Body of pancreas (tissue), 4 donors: ENCODE results near the gene ZNF488.

Experiments used
- POLR2A ChIP-seq, 3 donors: fragments of 450-650 bp; IDR thresholded peaks; one replicate each; pipeline ENCODE4 v1.6.1; 2016; ENCODE audit warnings: antibody characterized with exemption in 3 of 3, mild to moderate bottlenecking in 2 of 3
- TF ChIP-seq, protein P1 (sequence below), 7 experiments: fragments of 450-650 bp in 4 of 7; fragments of 200-600 bp in 3 of 7; sonication (generic) in 3 of 7; IDR thresholded peaks; one replicate each; pipeline ENCODE4 v1.5.1; 2016 to 2019; ENCODE audit warnings: antibody characterized with exemption in 7 of 7

DNA sequence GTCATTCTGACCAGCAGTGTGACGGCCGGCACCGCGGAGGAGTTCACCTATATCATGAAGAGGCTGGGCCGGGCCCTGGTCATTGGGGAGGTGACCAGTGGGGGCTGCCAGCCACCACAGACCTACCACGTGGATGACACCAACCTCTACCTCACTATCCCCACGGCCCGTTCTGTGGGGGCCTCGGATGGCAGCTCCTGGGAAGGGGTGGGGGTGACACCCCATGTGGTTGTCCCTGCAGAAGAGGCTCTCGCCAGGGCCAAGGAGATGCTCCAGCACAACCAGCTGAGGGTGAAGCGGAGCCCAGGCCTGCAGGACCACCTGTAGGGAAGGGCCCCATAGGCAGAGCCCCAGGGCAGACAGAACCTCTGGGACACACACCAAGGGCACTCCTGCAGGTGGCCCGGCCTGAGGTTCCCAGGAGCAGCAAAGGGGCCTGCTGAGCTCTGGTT, 26.9 kb downstream of the ZNF488 start:
- TF ChIP-seq, protein P1, sequence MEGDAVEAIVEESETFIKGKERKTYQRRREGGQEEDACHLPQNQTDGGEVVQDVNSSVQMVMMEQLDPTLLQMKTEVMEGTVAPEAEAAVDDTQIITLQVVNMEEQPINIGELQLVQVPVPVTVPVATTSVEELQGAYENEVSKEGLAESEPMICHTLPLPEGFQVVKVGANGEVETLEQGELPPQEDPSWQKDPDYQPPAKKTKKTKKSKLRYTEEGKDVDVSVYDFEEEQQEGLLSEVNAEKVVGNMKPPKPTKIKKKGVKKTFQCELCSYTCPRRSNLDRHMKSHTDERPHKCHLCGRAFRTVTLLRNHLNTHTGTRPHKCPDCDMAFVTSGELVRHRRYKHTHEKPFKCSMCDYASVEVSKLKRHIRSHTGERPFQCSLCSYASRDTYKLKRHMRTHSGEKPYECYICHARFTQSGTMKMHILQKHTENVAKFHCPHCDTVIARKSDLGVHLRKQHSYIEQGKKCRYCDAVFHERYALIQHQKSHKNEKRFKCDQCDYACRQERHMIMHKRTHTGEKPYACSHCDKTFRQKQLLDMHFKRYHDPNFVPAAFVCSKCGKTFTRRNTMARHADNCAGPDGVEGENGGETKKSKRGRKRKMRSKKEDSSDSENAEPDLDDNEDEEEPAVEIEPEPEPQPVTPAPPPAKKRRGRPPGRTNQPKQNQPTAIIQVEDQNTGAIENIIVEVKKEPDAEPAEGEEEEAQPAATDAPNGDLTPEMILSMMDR (IDR thresholded peaks at IDR 0.05), result no peak
- no peak for TF ChIP-seq POLR2A (IDR thresholded peaks at IDR 0.05)
